Measurements from ENCODE around the gene RNF114.
"Not testable (repeated sequence)": the region's sequence is repeated elsewhere in the genome, so short reads cannot be mapped to it uniquely, and the experiment has no call there.

RNF114 gene

GRCh38 chr20:49987015-49987867 is 51.0 kb downstream of the RNF114 start:
- DNase-seq, result no peak

- DNase-seq, result no peak
These were observed 51.9 kb downstream of the RNF114 start for GRCh38 chr20:49987868-49988690.

- DNase-seq, result peak; percentile 82
These were observed 53.3 kb downstream of the RNF114 start for GRCh38 chr20:49989234-49990065.

GRCh38 chr20:49990271-49990720 is 54.1 kb downstream of the RNF114 start:
- no peak for DNase-seq

- DNase-seq, result no peak
These were observed 57.1 kb downstream of the RNF114 start for GRCh38 chr20:49993301-49993751.

- DNase-seq, result no peak
These were observed 59.4 kb downstream of the RNF114 start for GRCh38 chr20:49995586-49995985.

- not testable (repeated sequence) for DNase-seq
These were observed 62.4 kb downstream of the RNF114 start for GRCh38 chr20:49998478-49999188.

- no peak for DNase-seq
These were observed 63.1 kb downstream of the RNF114 start for GRCh38 chr20:49999329-49999728.

GRCh38 chr20:50000548-50001222 is 64.5 kb downstream of the RNF114 start:
- DNase-seq, result not testable (repeated sequence)

- DNase-seq, result no peak
These were observed 65.7 kb downstream of the RNF114 start for GRCh38 chr20:50001784-50002311.

GRCh38 chr20:50003253-50003656 is 67.1 kb downstream of the RNF114 start:
- DNase-seq, result no peak
